HG02642 (cell line): Measurements from ENCODE around the gene MTG2.
A peak's percentile ranks its signal among the peaks of the same experiment; 100 is the strongest.

ENCODE experiments used
- ATAC-seq: cut with Tn5 transposase; IDR thresholded peaks from one replicate; pipeline ENCODE4 v1.9.1; 2021; ENCODE audit warnings: mild to moderate bottlenecking; ENCODE audit not compliant: unreplicated experiment, poor library complexity

MTG2 gene

GRCh38 chr20:62217913-62218773, 35.3 kb downstream of the MTG2 start:
- ATAC-seq = no peak

- ATAC-seq = no peak
Measured at GRCh38 chr20:62219101-62219991, 36.5 kb downstream of the MTG2 start.

DNA sequence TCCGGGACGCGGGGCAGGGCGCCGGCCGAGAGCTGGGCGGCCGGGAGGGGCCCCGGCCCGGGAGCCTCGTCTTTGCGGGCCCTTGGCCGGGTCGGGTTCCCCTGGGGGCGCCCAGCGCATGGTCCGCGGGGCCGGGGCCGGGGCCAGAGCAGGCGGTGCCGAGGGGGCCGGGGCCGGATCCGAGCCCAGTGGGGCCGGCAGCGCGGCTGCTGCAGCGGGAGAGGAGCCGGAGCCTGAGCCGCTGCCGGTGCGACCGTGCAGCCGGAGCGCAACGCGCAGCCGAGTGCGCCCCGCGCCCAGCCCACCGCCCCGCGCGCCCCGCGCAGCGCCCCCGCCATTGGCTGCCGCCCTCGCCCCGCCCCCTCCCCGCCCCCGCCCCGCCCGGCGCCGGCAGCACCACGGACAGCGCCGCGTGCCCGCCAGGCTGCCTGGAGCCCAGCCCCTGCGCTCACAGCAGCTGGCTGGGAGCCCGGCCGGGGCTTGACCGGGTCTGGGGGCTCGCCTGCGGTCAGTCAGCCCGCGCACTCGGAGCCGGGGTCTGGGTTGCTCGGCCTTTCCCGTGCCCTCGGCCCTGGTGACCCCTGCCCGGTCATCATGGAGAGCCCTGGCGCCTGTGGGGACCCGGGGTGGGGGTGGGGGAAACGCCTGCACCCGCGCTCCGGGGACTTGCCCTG, 37.3 kb downstream of the MTG2 start, which contains the start of gene HRH3:
Gene HRH3 (minus strand): TSS at position 287 of the 674 bp plus-strand sequence. CDS start 308 bp downstream, outside the sequence.
- peak; percentile 43 for ATAC-seq

GRCh38 chr20:62220666-62221568, 38.1 kb downstream of the MTG2 start:
- ATAC-seq = no peak

DNA sequence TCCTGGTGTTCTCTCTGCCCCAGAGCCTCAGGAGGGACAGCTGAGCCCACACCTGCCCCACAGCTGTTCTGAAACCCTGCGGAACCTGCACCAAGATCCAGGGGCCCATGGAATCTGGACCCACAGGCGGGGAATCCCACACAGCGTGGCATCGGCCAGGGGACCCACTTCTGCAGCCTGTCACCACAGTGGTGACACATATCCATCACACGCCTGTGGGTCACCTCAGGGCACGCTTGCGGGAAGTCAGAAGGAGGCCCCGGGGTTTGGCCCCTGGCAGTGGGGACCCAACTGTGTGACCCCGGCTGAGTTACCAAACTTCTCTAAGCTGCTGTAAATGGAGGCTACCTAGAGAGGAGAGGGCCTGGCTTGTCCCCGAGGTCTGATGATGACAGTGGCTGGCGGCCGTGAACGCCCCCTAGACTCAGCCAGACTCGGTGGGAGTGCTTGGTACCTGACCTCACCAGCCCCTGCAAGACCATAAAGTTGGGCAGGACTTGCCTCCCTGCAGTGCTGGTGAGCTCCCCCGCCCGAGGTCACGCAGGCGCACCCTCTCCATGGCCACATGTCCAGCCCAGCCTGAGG, 39.5 kb downstream of the MTG2 start:
- ATAC-seq = no peak

- ATAC-seq = no peak
Measured at GRCh38 chr20:62222972-62223371, 40.1 kb downstream of the MTG2 start.

GRCh38 chr20:62223571-62223970, 40.7 kb downstream of the MTG2 start:
- ATAC-seq = no peak

- ATAC-seq = no peak
Measured at GRCh38 chr20:62224113-62224855, 41.5 kb downstream of the MTG2 start.

DNA sequence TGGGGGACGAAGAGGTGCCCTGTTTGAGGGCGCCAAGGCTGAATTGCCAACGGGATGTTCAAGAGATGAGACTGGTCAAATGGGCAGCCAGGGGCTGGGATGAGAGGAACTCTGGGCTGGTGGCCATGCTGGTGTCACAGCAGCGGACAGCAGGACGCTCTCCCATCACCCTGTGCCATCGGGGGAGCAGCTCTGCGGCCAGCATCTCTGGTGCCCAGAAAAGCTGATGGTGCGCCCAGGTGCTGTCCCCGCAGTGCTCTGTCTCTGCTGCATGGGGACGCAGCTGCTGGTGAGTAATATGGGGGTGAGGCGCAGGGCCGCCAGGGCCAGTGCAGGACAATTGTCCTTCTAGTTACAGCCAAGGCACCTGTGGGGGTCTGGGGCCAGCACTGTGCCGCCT, 42.2 kb downstream of the MTG2 start:
- no peak for ATAC-seq

- ATAC-seq = no peak
Measured at GRCh38 chr20:62225820-62226635, 43.2 kb downstream of the MTG2 start.

GRCh38 chr20:62226707-62227590, 44.1 kb downstream of the MTG2 start:
- no peak for ATAC-seq

DNA sequence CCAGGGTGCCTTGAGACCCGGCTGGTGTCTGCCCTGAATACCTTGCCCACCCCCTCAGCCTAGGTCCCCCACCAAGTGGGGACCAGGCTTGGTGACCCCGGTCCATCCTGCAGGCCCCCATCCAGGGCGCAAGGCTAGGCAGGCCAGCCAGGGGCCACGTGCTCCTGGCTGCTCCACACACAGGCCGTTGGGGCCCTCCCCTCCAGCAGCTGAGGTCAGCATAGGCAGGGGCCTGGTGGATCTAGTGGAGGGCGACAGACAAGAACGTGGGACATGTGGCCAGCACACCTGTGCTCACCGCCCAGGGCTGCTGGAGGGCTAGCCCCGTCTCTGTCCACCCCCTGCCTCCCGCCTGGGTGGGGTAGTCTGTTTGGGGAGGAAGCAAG, 44.8 kb downstream of the MTG2 start:
- no peak for ATAC-seq

- no peak for ATAC-seq
Measured at GRCh38 chr20:62227977-62228958, 45.4 kb downstream of the MTG2 start.

- ATAC-seq = no peak
Measured at GRCh38 chr20:62228982-62229545, 46.2 kb downstream of the MTG2 start.

DNA sequence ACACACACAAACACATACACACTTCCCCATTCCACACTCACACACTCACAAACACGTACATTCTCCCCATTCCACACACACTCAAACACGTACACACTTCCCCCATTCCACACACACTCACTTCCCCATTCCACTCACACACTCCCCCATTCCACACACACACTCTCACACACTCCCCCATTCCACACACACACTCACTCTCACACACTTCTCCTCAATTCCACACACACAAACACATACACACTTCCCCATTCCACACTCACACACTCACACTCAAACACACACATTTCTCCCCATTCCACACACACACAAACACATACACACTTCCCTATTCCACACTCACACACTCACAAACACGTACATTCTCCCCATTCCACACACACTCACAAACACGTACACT, 46.8 kb downstream of the MTG2 start:
- ATAC-seq = no peak
